Endometrium (tissue), 2 donors: ENCODE measurements around the gene MYO3B.
"Not testable (repeated sequence)": the region's sequence is repeated elsewhere in the genome, so short reads cannot be mapped to it uniquely, and the experiment has no call there.

Experiments
- FAIRE-seq: peaks from 2 replicates; lab custom pipeline; 2012; peaks lifted over from hg19 to GRCh38; lab: Jason Lieb, UNC
- donor health status: control.
- donor health status: control.

The MYO3B gene

GRCh38 chr2:170341684-170342623, 164.0 kb downstream of the MYO3B start:
- FAIRE-seq: no peak

GRCh38 chr2:170344663-170345346, 166.9 kb downstream of the MYO3B start:
- no peak for FAIRE-seq

GRCh38 chr2:170345607-170346006, 167.7 kb downstream of the MYO3B start:
- FAIRE-seq: no peak

GRCh38 chr2:170349269-170349668, 171.3 kb downstream of the MYO3B start:
- FAIRE-seq: not testable (repeated sequence)

GRCh38 chr2:170350929-170351826, 173.2 kb downstream of the MYO3B start:
- no peak for FAIRE-seq

GRCh38 chr2:170353723-170354122, 175.8 kb downstream of the MYO3B start:
- no peak for FAIRE-seq

GRCh38 chr2:170354388-170354787, 176.4 kb downstream of the MYO3B start:
- FAIRE-seq: no peak

- FAIRE-seq: no peak
Observed at GRCh38 chr2:170354855-170355780, 177.2 kb downstream of the MYO3B start.

- FAIRE-seq: no peak
Observed at GRCh38 chr2:170359466-170359865, 181.5 kb downstream of the MYO3B start.

- no peak for FAIRE-seq
Observed at GRCh38 chr2:170360546-170361089, 182.7 kb downstream of the MYO3B start.

- FAIRE-seq: no peak
Observed at GRCh38 chr2:170361090-170361936, 183.4 kb downstream of the MYO3B start.

GRCh38 chr2:170362313-170362870, 184.4 kb downstream of the MYO3B start:
- no peak for FAIRE-seq

- FAIRE-seq: no peak
Observed at GRCh38 chr2:170362871-170363631, 185.1 kb downstream of the MYO3B start.

GRCh38 chr2:170365003-170365402, 187.1 kb downstream of the MYO3B start:
- no peak for FAIRE-seq

GRCh38 chr2:170365686-170366085, 187.7 kb downstream of the MYO3B start:
- no peak for FAIRE-seq

GRCh38 chr2:170368370-170368769, 190.4 kb downstream of the MYO3B start:
- no peak for FAIRE-seq

GRCh38 chr2:170369228-170369627, 191.3 kb downstream of the MYO3B start:
- no peak for FAIRE-seq

GRCh38 chr2:170369894-170370293, 191.9 kb downstream of the MYO3B start:
- FAIRE-seq: peak; percentile 80
